ENCODE data around the gene CEP131. TPM values are rescaled to one million over a fixed set of nuclear protein-coding genes. Genes with fewer than 3 reads are reported as not detected.
"Not testable (repeated sequence)": the region's sequence is repeated elsewhere in the genome, so short reads cannot be mapped to it uniquely, and the experiment has no call there.

CEP131 gene
- total and polyA plus RNA-seq, 7 experiments from 2014 or later: 2.7 to 13.0 (median 9.7) TPM

- peaks cover 0 to 1% (median 0%) of the 10 kb centered on the region in 7 donors for H3K4me1 Mint-ChIP-seq
- Histone ChIP-seq H3K4me3 (ENCODE audit: low read length) (no peak overlapping the region), H3K4me1 (ENCODE audit: control insufficient read depth in 2 of 2, insufficient read depth in 2 of 2, low read length in 2 of 2) (no peaks in the 10 kb centered on the region), H3K27ac (ENCODE audit: low read depth, low read length) (no peak overlapping the region), H3K9me3 (ENCODE audit: control insufficient read depth in 2 of 3, low read length in 3 of 3) (no peaks in the 10 kb centered on the region), H3K36me3 (ENCODE audit: control insufficient read depth in 2 of 3, insufficient read depth in 3 of 3, low read length in 3 of 3) (no peaks in the 10 kb centered on the region), H3K27me3 (ENCODE audit: control insufficient read depth in 2 of 2, insufficient read depth in 2 of 2, low read length in 2 of 2) (no peaks in the 10 kb centered on the region)
- intact Hi-C loops (cut with micrococcal nuclease): no loop called here
- no peaks in the 10 kb centered on the region for H3K9me3 Mint-ChIP-seq
- peak; percentile 72 for ATAC-seq
- CTCF ChIA-PET: no interaction called here
- peak overlapping the region in 1 of 9 donors; percentile 5 for H3K27ac Mint-ChIP-seq
- H3K36me3 Mint-ChIP-seq: no peaks in the 10 kb centered on the region
- POLR2A ChIA-PET: interaction anchor here (0.6 kb wide), 2 partner anchors 62 to 183 kb away, joined by 3 read pairs; no protein-coding TSS in a partner anchor
- DNase-seq: peak in 1 of 9 donors; percentile 33
- H3K4me3 Mint-ChIP-seq: no peak overlapping the region
- H3K27me3 Mint-ChIP-seq: peaks cover 0 to 14% (median 5%) of the 10 kb centered on the region in 5 donors
These were observed 72.2 kb downstream of the CEP131 start for GRCh38 chr17:81150377-81151077.

- DNase-seq (no peak), ATAC-seq (peak; percentile 75)
- H3K27ac ChIP-seq (ENCODE audit: low read depth, low read length): no peak overlapping the region
- Mint-ChIP-seq H3K4me1 (peaks cover 0 to 1% (median 0%) of the 10 kb centered on the region in 7 donors), H3K27ac (no peak overlapping the region), H3K36me3 (no peaks in the 10 kb centered on the region), H3K4me3 (no peak overlapping the region), H3K9me3 (no peaks in the 10 kb centered on the region), H3K27me3 (peaks cover 0 to 14% (median 5%) of the 10 kb centered on the region in 5 donors)
- intact Hi-C loops (cut with micrococcal nuclease): no loop called here
- ChIA-PET CTCF (no interaction called here), POLR2A (interaction anchor here (0.5 kb wide), 1 partner anchor 362 kb away, joined by 3 read pairs; no protein-coding TSS in a partner anchor)
- no peaks in the 10 kb centered on the region for H3K27me3 ChIP-seq (ENCODE audit: control insufficient read depth in 2 of 2, insufficient read depth in 2 of 2, low read length in 2 of 2)
- H3K4me3 ChIP-seq (ENCODE audit: low read length): no peak overlapping the region
- no peaks in the 10 kb centered on the region for H3K4me1 ChIP-seq (ENCODE audit: control insufficient read depth in 2 of 2, insufficient read depth in 2 of 2, low read length in 2 of 2)
- H3K9me3 ChIP-seq (ENCODE audit: control insufficient read depth in 2 of 3, low read length in 3 of 3): no peaks in the 10 kb centered on the region
- H3K36me3 ChIP-seq (ENCODE audit: control insufficient read depth in 2 of 3, insufficient read depth in 3 of 3, low read length in 3 of 3): no peaks in the 10 kb centered on the region
These were observed 73.7 kb downstream of the CEP131 start for GRCh38 chr17:81148986-81149533.

GRCh38 chr17:81148571-81148970 is 74.2 kb downstream of the CEP131 start:
- no peaks in the 10 kb centered on the region for H3K9me3 ChIP-seq (ENCODE audit: control insufficient read depth in 2 of 3, low read length in 3 of 3)
- H3K27ac ChIP-seq (ENCODE audit: low read depth, low read length): no peak overlapping the region
- DNase-seq: no peak
- no peaks in the 10 kb centered on the region for H3K36me3 ChIP-seq (ENCODE audit: control insufficient read depth in 2 of 3, insufficient read depth in 3 of 3, low read length in 3 of 3)
- CTCF ChIA-PET: no interaction called here
- POLR2A ChIA-PET: interaction anchor here (0.5 kb wide), 1 partner anchor 362 kb away, joined by 3 read pairs; no protein-coding TSS in a partner anchor
- no peak for ATAC-seq
- no peaks in the 10 kb centered on the region for H3K27me3 ChIP-seq (ENCODE audit: control insufficient read depth in 2 of 2, insufficient read depth in 2 of 2, low read length in 2 of 2)
- H3K27me3 Mint-ChIP-seq: peaks cover 0 to 14% (median 5%) of the 10 kb centered on the region in 5 donors
- peaks cover 0 to 1% (median 0%) of the 10 kb centered on the region in 7 donors for H3K4me1 Mint-ChIP-seq
- no peak overlapping the region for H3K27ac Mint-ChIP-seq
- H3K4me1 ChIP-seq (ENCODE audit: control insufficient read depth in 2 of 2, insufficient read depth in 2 of 2, low read length in 2 of 2): no peaks in the 10 kb centered on the region
- no peak overlapping the region for H3K4me3 ChIP-seq (ENCODE audit: low read length)
- no peaks in the 10 kb centered on the region for H3K9me3 Mint-ChIP-seq
- no peak overlapping the region for H3K4me3 Mint-ChIP-seq
- intact Hi-C loops (cut with micrococcal nuclease): no loop called here
- H3K36me3 Mint-ChIP-seq: no peaks in the 10 kb centered on the region

GRCh38 chr17:81147701-81148100 is 75.1 kb downstream of the CEP131 start:
- H3K27me3 Mint-ChIP-seq: peaks cover 0 to 14% (median 5%) of the 10 kb centered on the region in 5 donors
- ATAC-seq: no peak
- H3K27ac ChIP-seq (ENCODE audit: low read depth, low read length): no peak overlapping the region
- DNase-seq: no peak
- H3K9me3 Mint-ChIP-seq: no peaks in the 10 kb centered on the region
- H3K27me3 ChIP-seq (ENCODE audit: control insufficient read depth in 2 of 2, insufficient read depth in 2 of 2, low read length in 2 of 2): no peaks in the 10 kb centered on the region
- CTCF ChIA-PET: no interaction called here
- no peaks in the 10 kb centered on the region for H3K4me1 ChIP-seq (ENCODE audit: control insufficient read depth in 2 of 2, insufficient read depth in 2 of 2, low read length in 2 of 2)
- intact Hi-C loops (cut with micrococcal nuclease): no loop called here
- H3K36me3 Mint-ChIP-seq: no peaks in the 10 kb centered on the region
- H3K27ac Mint-ChIP-seq: peak overlapping the region in 1 of 9 donors; percentile 57
- no peak overlapping the region for H3K4me3 ChIP-seq (ENCODE audit: low read length)
- no peaks in the 10 kb centered on the region for H3K9me3 ChIP-seq (ENCODE audit: control insufficient read depth in 2 of 3, low read length in 3 of 3)
- POLR2A ChIA-PET: no interaction called here
- peaks cover 0 to 2% (median 0%) of the 10 kb centered on the region in 7 donors for H3K4me1 Mint-ChIP-seq
- no peak overlapping the region for H3K4me3 Mint-ChIP-seq
- no peaks in the 10 kb centered on the region for H3K36me3 ChIP-seq (ENCODE audit: control insufficient read depth in 2 of 3, insufficient read depth in 3 of 3, low read length in 3 of 3)

- H3K4me1 Mint-ChIP-seq; H3K9me3 Mint-ChIP-seq; H3K27me3 ChIP-seq (ENCODE audit: control insufficient read depth in 2 of 2, insufficient read depth in 2 of 2, low read length in 2 of 2); H3K4me1 ChIP-seq (ENCODE audit: control insufficient read depth in 2 of 2, insufficient read depth in 2 of 2, low read length in 2 of 2); H3K27ac Mint-ChIP-seq; DNase-seq; H3K4me3 ChIP-seq (ENCODE audit: low read length); H3K4me3 Mint-ChIP-seq; POLR2A ChIA-PET; H3K36me3 Mint-ChIP-seq; H3K36me3 ChIP-seq (ENCODE audit: control insufficient read depth in 2 of 3, insufficient read depth in 3 of 3, low read length in 3 of 3); intact Hi-C loops (cut with micrococcal nuclease); ATAC-seq; H3K9me3 ChIP-seq (ENCODE audit: control insufficient read depth in 2 of 3, low read length in 3 of 3); H3K27ac ChIP-seq (ENCODE audit: low read depth, low read length): not testable (repeated sequence)
- H3K27me3 Mint-ChIP-seq: peaks cover 0 to 18% (median 5%) of the 10 kb centered on the region in 5 donors
- CTCF ChIA-PET: interaction anchor here (0.6 kb wide), 1 partner anchor 94 kb away, joined by 3 read pairs; no protein-coding TSS in a partner anchor
These were observed 76.6 kb downstream of the CEP131 start for GRCh38 chr17:81146208-81146607.

- no peaks in the 10 kb centered on the region for H3K4me1 ChIP-seq (ENCODE audit: control insufficient read depth in 2 of 2, insufficient read depth in 2 of 2, low read length in 2 of 2)
- H3K36me3 ChIP-seq (ENCODE audit: control insufficient read depth in 2 of 3, insufficient read depth in 3 of 3, low read length in 3 of 3): no peaks in the 10 kb centered on the region
- ChIA-PET POLR2A (no interaction called here), CTCF (interaction anchor here (1.4 kb wide), 1 partner anchor 96 kb away, joined by 7 read pairs; no protein-coding TSS in a partner anchor)
- intact Hi-C loops (cut with micrococcal nuclease): loop anchor here in 1 of 2 donors (5.0 kb wide), 1 partner anchor 458 kb away; no protein-coding TSS in a partner anchor
- no peaks in the 10 kb centered on the region for H3K36me3 Mint-ChIP-seq
- no peak overlapping the region for H3K27ac ChIP-seq (ENCODE audit: low read depth, low read length)
- H3K4me3 ChIP-seq (ENCODE audit: low read length): no peak overlapping the region
- H3K27me3 Mint-ChIP-seq: peaks cover 0 to 11% (median 0%) of the 10 kb centered on the region in 5 donors
- peaks cover 0 to 5% (median 0%) of the 10 kb centered on the region in 7 donors for H3K4me1 Mint-ChIP-seq
- H3K4me3 Mint-ChIP-seq: no peak overlapping the region
- H3K9me3 Mint-ChIP-seq: no peaks in the 10 kb centered on the region
- DNase-seq (no peak), ATAC-seq (no peak)
- H3K9me3 ChIP-seq (ENCODE audit: control insufficient read depth in 2 of 3, low read length in 3 of 3): no peaks in the 10 kb centered on the region
- H3K27me3 ChIP-seq (ENCODE audit: control insufficient read depth in 2 of 2, insufficient read depth in 2 of 2, low read length in 2 of 2): no peaks in the 10 kb centered on the region
- no peak overlapping the region for H3K27ac Mint-ChIP-seq
These were observed 78.4 kb downstream of the CEP131 start for GRCh38 chr17:81144423-81144781.
